CD14-positive monocyte (primary cell): ENCODE data around the gene AMACR. TPM values are rescaled to one million over a fixed set of nuclear protein-coding genes. Genes with fewer than 3 reads are reported as not detected.

Experiments used
- DNase-seq, 3 donors: peaks; one replicate each; pipeline ENCODE4 v3.0.0-alpha.2; 2011 to 2022
- H2AFZ ChIP-seq: 2 replicates; pipeline ENCODE4 v1.6.0; 2012; ENCODE audit warnings: mild to moderate bottlenecking, low read depth, low read length, inconsistent platforms; ENCODE audit not compliant: insufficient read depth, poor library complexity, severe bottlenecking
- H3K27ac ChIP-seq, 2 donors: 1 replicate in 1 of 2; 2 replicates in 1 of 2; pipeline ENCODE4 v1.5.1; 2012 to 2013; ENCODE audit warnings: low read length in 2 of 2, control low read depth in 1 of 2, inconsistent platforms in 1 of 2, low read depth in 1 of 2, mild to moderate bottlenecking in 1 of 2
- H3K27me3 ChIP-seq, 2 donors: one replicate each; pipeline versions ENCODE4 v1.6.0 to v1.6.1; 2011 to 2013; ENCODE audit warnings: low read length in 2 of 2; ENCODE audit not compliant: control insufficient read depth in 2 of 2, insufficient read depth in 2 of 2
- H3K36me3 ChIP-seq, 2 donors: replicated peaks in 1 of 2; 1 replicate in 1 of 2; 2 replicates in 1 of 2; pipeline versions ENCODE4 v1.5.1 to v1.6.1; 2012 to 2013; ENCODE audit warnings: low read length in 2 of 2, control low read depth in 1 of 2, inconsistent platforms in 1 of 2, mild to moderate bottlenecking in 1 of 2; ENCODE audit not compliant: insufficient read depth in 2 of 2, control insufficient read depth in 1 of 2
- H3K4me1 ChIP-seq, 2 donors: 1 replicate in 1 of 2; 2 replicates in 1 of 2; pipeline versions ENCODE4 v1.5.1 to v1.6.1; 2012 to 2013; ENCODE audit warnings: low read length in 2 of 2, control low read depth in 1 of 2, inconsistent platforms in 1 of 2, mild to moderate bottlenecking in 1 of 2, moderate library complexity in 1 of 2; ENCODE audit not compliant: insufficient read depth in 2 of 2, control insufficient read depth in 1 of 2
- H3K4me2 ChIP-seq: replicated peaks from 2 replicates; pipeline ENCODE3; 2012; ENCODE audit warnings: low read length, moderate library complexity, mild to moderate bottlenecking; ENCODE audit not compliant: poor library complexity, severe bottlenecking; ENCODE audit errors: extremely low read depth
- H3K4me3 ChIP-seq, 3 experiments: fragments of 200-600 bp in 1 of 3; sonication (generic) in 1 of 3; replicated peaks in 1 of 3; 1 replicate in 2 of 3; 2 replicates in 1 of 3; pipeline ENCODE4 v1.5.1; 2011 to 2013; ENCODE audit warnings: low read length in 3 of 3, mild to moderate bottlenecking in 3 of 3, control low read depth in 2 of 3, low read depth in 2 of 3, inconsistent platforms in 1 of 3, moderate library complexity in 1 of 3
- H3K79me2 ChIP-seq: 2 replicates; pipeline ENCODE4 v1.6.0; 2012; ENCODE audit warnings: mild to moderate bottlenecking, control low read depth, inconsistent platforms, low read length, moderate library complexity; ENCODE audit not compliant: insufficient read depth
- H3K9ac ChIP-seq: 2 replicates; pipeline ENCODE4 v1.6.0; 2017; ENCODE audit warnings: low read length, mild to moderate bottlenecking; ENCODE audit not compliant: insufficient read depth, poor library complexity, severe bottlenecking
- H3K9me3 ChIP-seq, 2 donors: replicated peaks in 1 of 2; 1 replicate in 1 of 2; 2 replicates in 1 of 2; pipeline versions ENCODE4 v1.5.1 to v1.6.1; 2012 to 2013; ENCODE audit warnings: low read length in 2 of 2, control low read depth in 1 of 2; ENCODE audit not compliant: control insufficient read depth in 1 of 2, insufficient read depth in 1 of 2
- H4K20me1 ChIP-seq: 2 replicates; pipeline ENCODE4 v1.6.0; 2012; ENCODE audit warnings: mild to moderate bottlenecking, low read length, control low read depth, moderate library complexity; ENCODE audit not compliant: insufficient read depth
- H3K27ac Mint-ChIP-seq, 7 donors: one replicate each; pipeline ENCODE4 v1.8.0; 2020; ENCODE audit warnings: mild to moderate bottlenecking in 7 of 7, mixed read lengths in 7 of 7, moderate library complexity in 6 of 7, inconsistent platforms in 2 of 7
- H3K27me3 Mint-ChIP-seq, 3 donors: one replicate each; pipeline ENCODE4 v1.8.0; 2021 to 2022; ENCODE audit warnings: low read depth in 3 of 3, mild to moderate bottlenecking in 3 of 3, mixed read lengths in 3 of 3, moderate library complexity in 3 of 3, inconsistent platforms in 1 of 3
- H3K36me3 Mint-ChIP-seq, 2 donors: one replicate each; pipeline ENCODE4 v1.8.0; 2020; ENCODE audit warnings: mixed read lengths in 2 of 2, inconsistent platforms in 1 of 2, mild to moderate bottlenecking in 1 of 2
- H3K4me1 Mint-ChIP-seq: one replicate; pipeline ENCODE4 v1.8.0; 2020; ENCODE audit warnings: mild to moderate bottlenecking, mixed read lengths
- H3K4me3 Mint-ChIP-seq, 2 donors: one replicate each; pipeline ENCODE4 v1.8.0; 2020; ENCODE audit warnings: mild to moderate bottlenecking in 2 of 2, mixed read lengths in 2 of 2, moderate library complexity in 1 of 2
- H3K9me3 Mint-ChIP-seq, 7 donors: one replicate each; pipeline ENCODE4 v1.8.0; 2020 to 2022; ENCODE audit warnings: mixed read lengths in 7 of 7, mild to moderate bottlenecking in 6 of 7, moderate library complexity in 6 of 7, inconsistent platforms in 2 of 7
- WGBS: methylation state at CpG from one replicate; pipeline ENCODE4 v1.1.5; 2013; ENCODE audit warnings: missing lambda C conversion rate; ENCODE audit not compliant: insufficient coverage; 5-methylcytosine and 5-hydroxymethylcytosine counted together
- intact Hi-C, 2 donors: fragments of 100-400 bp; cut with micrococcal nuclease; formaldehyde crosslinking; loops; one replicate each; pipeline versions ENCODE4 v1.15.0 to v1.15.1; 2023
- polyA plus RNA-seq, 3 donors: library from polyadenylated mRNA; depleted of rRNA in 1 of 3; unstranded in 2 of 3; stranded (reverse) in 1 of 3; fragments of 300-500 nt in 2 of 3; fragments of >200 nt in 1 of 3; fragmentation: Illumina TruSeq in 2 of 3; gene quantifications; 1 replicate in 2 of 3; 2 replicates in 1 of 3; pipeline ENCODE4 v1.2.3, GENCODE V29; 2012 to 2021
- TF ChIP-seq, protein P1 (sequence below): fragments of 200-600 bp; IDR thresholded peaks from one replicate; pipeline ENCODE4 v1.8.0; 2022; ENCODE audit warnings: antibody characterized with exemption, mild to moderate bottlenecking

The AMACR gene
- polyA plus RNA-seq, 3 donors: 1.2 to 6.1 (median 4.8) TPM

DNA sequence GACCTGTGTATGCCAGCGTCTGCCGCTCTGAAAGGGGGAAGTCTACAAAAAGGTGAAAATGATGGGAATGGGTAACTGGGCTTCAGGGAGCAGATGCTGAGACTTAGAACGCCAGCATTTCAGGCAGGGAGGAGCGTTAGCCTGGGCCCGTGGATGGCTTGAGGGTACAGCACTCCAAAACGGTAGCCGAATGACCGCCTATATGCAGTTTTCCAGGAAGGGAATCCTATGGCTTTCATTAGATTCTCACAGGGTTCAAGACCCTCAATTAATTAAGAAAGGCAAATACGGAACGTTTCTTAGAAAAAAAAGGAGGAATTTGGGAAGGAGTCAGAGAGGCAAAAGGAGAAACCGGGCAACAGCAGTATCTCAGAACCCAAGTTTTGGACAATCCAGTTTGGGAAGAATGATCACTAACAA, 639 bp downstream of the AMACR start:
- DNase-seq: no peak
- peaks cover 19% of the 10 kb centered on the region for H3K4me1 Mint-ChIP-seq
- H3K4me3 Mint-ChIP-seq: peak overlapping the region; percentile 92 to 96
- H2AFZ ChIP-seq: peak overlapping the region; percentile 95
- peaks cover 0 to 5% (median 0%) of the 10 kb centered on the region in 7 donors for H3K9me3 Mint-ChIP-seq
- peak overlapping the region; percentile 92 to 98 (median 96) for H3K4me3 ChIP-seq
- intact Hi-C loops: no loop called here
- peak overlapping the region; percentile 82 for H3K4me2 ChIP-seq
- H3K27me3 Mint-ChIP-seq: peaks cover 0 to 3% (median 2%) of the 10 kb centered on the region in 3 donors
- H3K36me3 ChIP-seq: peaks cover 4 to 10% of the 10 kb centered on the region in 2 donors
- no peaks in the 10 kb centered on the region for H3K27me3 ChIP-seq
- WGBS: 0% methylated on average over 7 of the region's 11 CpGs
- peak overlapping the region; percentile 71 for H3K9ac ChIP-seq
- peaks cover 13 to 16% of the 10 kb centered on the region in 2 donors for H3K4me1 ChIP-seq
- H3K36me3 Mint-ChIP-seq: peaks cover 5 to 20% of the 10 kb centered on the region in 2 donors
- no peaks in the 10 kb centered on the region for H4K20me1 ChIP-seq
- H3K27ac Mint-ChIP-seq: peak overlapping the region in 6 of 7 donors; percentile 77 to 92 (median 87)
- H3K9me3 ChIP-seq: no peaks in the 10 kb centered on the region
- TF ChIP-seq, protein P1, sequence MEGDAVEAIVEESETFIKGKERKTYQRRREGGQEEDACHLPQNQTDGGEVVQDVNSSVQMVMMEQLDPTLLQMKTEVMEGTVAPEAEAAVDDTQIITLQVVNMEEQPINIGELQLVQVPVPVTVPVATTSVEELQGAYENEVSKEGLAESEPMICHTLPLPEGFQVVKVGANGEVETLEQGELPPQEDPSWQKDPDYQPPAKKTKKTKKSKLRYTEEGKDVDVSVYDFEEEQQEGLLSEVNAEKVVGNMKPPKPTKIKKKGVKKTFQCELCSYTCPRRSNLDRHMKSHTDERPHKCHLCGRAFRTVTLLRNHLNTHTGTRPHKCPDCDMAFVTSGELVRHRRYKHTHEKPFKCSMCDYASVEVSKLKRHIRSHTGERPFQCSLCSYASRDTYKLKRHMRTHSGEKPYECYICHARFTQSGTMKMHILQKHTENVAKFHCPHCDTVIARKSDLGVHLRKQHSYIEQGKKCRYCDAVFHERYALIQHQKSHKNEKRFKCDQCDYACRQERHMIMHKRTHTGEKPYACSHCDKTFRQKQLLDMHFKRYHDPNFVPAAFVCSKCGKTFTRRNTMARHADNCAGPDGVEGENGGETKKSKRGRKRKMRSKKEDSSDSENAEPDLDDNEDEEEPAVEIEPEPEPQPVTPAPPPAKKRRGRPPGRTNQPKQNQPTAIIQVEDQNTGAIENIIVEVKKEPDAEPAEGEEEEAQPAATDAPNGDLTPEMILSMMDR: no peak
- no peaks in the 10 kb centered on the region for H3K79me2 ChIP-seq
- peak overlapping the region; percentile 70 to 88 for H3K27ac ChIP-seq

- Histone ChIP-seq H3K9ac (no peak overlapping the region), H4K20me1 (no peaks in the 10 kb centered on the region), H2AFZ (no peak overlapping the region), H3K4me2 (no peak overlapping the region), H3K27ac (no peak overlapping the region), H3K36me3 (peaks cover 4 to 10% of the 10 kb centered on the region in 2 donors), H3K27me3 (no peaks in the 10 kb centered on the region), H3K4me1 (peaks cover 13 to 16% of the 10 kb centered on the region in 2 donors), H3K79me2 (no peaks in the 10 kb centered on the region), H3K9me3 (no peaks in the 10 kb centered on the region), H3K4me3 (no peak overlapping the region)
- 100% methylated on average over 3 of the region's 4 CpGs for WGBS
- Mint-ChIP-seq H3K27ac (no peak overlapping the region), H3K4me3 (no peak overlapping the region), H3K36me3 (peaks cover 5 to 20% of the 10 kb centered on the region in 2 donors), H3K27me3 (peaks cover 0 to 2% (median 0%) of the 10 kb centered on the region in 3 donors), H3K9me3 (peaks cover 0 to 2% (median 0%) of the 10 kb centered on the region in 7 donors), H3K4me1 (peaks cover 24% of the 10 kb centered on the region)
- TF ChIP-seq, protein P1: no peak
- intact Hi-C loops: no loop called here
- DNase-seq: no peak
These were observed 2.2 kb downstream of the AMACR start for GRCh38 chr5:34005681-34006080.
